IPS-18a (cell line): ENCODE data around the gene TSEN2.
A peak's percentile ranks its signal among the peaks of the same experiment; 100 is the strongest.
"Not testable (repeated sequence)": the region's sequence is repeated elsewhere in the genome, so short reads cannot be mapped to it uniquely, and the experiment has no call there.

Experiments
- H3K27ac ChIP-seq: one replicate; pipeline ENCODE4 v1.5.1; 2013; ENCODE audit warnings: low read length
- H3K27me3 ChIP-seq: one replicate; pipeline ENCODE4 v1.6.1; 2013; ENCODE audit warnings: mild to moderate bottlenecking, low read length; ENCODE audit not compliant: control insufficient read depth, insufficient read depth
- H3K36me3 ChIP-seq: one replicate; pipeline ENCODE4 v1.6.1; 2013; ENCODE audit warnings: low read depth, low read length; ENCODE audit not compliant: control insufficient read depth
- H3K4me1 ChIP-seq: one replicate; pipeline ENCODE4 v1.6.1; 2013; ENCODE audit warnings: low read depth, low read length; ENCODE audit not compliant: control insufficient read depth
- H3K4me3 ChIP-seq: one replicate; pipeline ENCODE4 v1.5.1; 2013; ENCODE audit warnings: low read length
- H3K9ac ChIP-seq: one replicate; pipeline ENCODE4 v1.6.1; 2013; ENCODE audit warnings: mild to moderate bottlenecking, low read length, moderate library complexity
- H3K9me3 ChIP-seq: one replicate; pipeline ENCODE4 v1.6.1; 2013; ENCODE audit warnings: low read depth, low read length; ENCODE audit not compliant: control insufficient read depth

Gene TSEN2

GRCh38 chr3:12478326-12478725, 6.0 kb upstream of the TSEN2 start:
- Histone ChIP-seq H3K36me3 (no peaks in the 10 kb centered on the region), H3K4me1 (peaks cover 2% of the 10 kb centered on the region), H3K27ac (no peak overlapping the region), H3K9me3 (no peaks in the 10 kb centered on the region), H3K4me3 (no peak overlapping the region), H3K27me3 (no peaks in the 10 kb centered on the region), H3K9ac (no peak overlapping the region)

GRCh38 chr3:12479198-12479597, 5.1 kb upstream of the TSEN2 start:
- not testable (repeated sequence) for H3K36me3 ChIP-seq, H3K27me3 ChIP-seq, H3K9me3 ChIP-seq, H3K4me1 ChIP-seq, H3K27ac ChIP-seq, H3K4me3 ChIP-seq, H3K9ac ChIP-seq

- Histone ChIP-seq H3K9me3 (no peaks in the 10 kb centered on the region), H3K27me3 (no peaks in the 10 kb centered on the region), H3K4me3 (no peak overlapping the region), H3K27ac (no peak overlapping the region), H3K4me1 (peaks cover 5% of the 10 kb centered on the region), H3K36me3 (no peaks in the 10 kb centered on the region), H3K9ac (no peak overlapping the region)
These were observed 4.3 kb upstream of the TSEN2 start for GRCh38 chr3:12479919-12480427.

GRCh38 chr3:12483410-12483809, 870 bp upstream of the TSEN2 start:
- peak overlapping the region; percentile 85 for H3K4me3 ChIP-seq
- H3K4me1 ChIP-seq, result peaks cover 10% of the 10 kb centered on the region
- peak overlapping the region; percentile 92 for H3K9ac ChIP-seq
- H3K27ac ChIP-seq, result no peak overlapping the region
- H3K36me3 ChIP-seq, result no peaks in the 10 kb centered on the region
- H3K9me3 ChIP-seq, result no peaks in the 10 kb centered on the region
- no peaks in the 10 kb centered on the region for H3K27me3 ChIP-seq

GRCh38 chr3:12483872-12484197, 445 bp upstream of the TSEN2 start:
- no peak overlapping the region for H3K27ac ChIP-seq
- peaks cover 10% of the 10 kb centered on the region for H3K4me1 ChIP-seq
- no peaks in the 10 kb centered on the region for H3K9me3 ChIP-seq

GRCh38 chr3:12484983-12485327, 675 bp downstream of the TSEN2 start:
- H3K27ac ChIP-seq, result peak overlapping the region; percentile 55
- peak overlapping the region; percentile 85 for H3K4me3 ChIP-seq
- H3K27me3 ChIP-seq, result no peaks in the 10 kb centered on the region
- peak overlapping the region; percentile 92 for H3K9ac ChIP-seq
- H3K4me1 ChIP-seq, result peaks cover 10% of the 10 kb centered on the region
- peaks cover 6% of the 10 kb centered on the region for H3K36me3 ChIP-seq
- no peaks in the 10 kb centered on the region for H3K9me3 ChIP-seq

More at GRCh38 chr3:12483872-12484197, 445 bp upstream of the TSEN2 start:
- H3K27me3 ChIP-seq, result no peaks in the 10 kb centered on the region
- H3K4me3 ChIP-seq, result peak overlapping the region; percentile 85
- H3K9ac ChIP-seq, result peak overlapping the region; percentile 92
- H3K36me3 ChIP-seq, result no peaks in the 10 kb centered on the region

GRCh38 chr3:12486001-12486400, 1.7 kb downstream of the TSEN2 start:
- H3K27me3 ChIP-seq, result no peaks in the 10 kb centered on the region
- peaks cover 10% of the 10 kb centered on the region for H3K4me1 ChIP-seq
- H3K27ac ChIP-seq, result no peak overlapping the region
- H3K4me3 ChIP-seq, result no peak overlapping the region
- H3K9me3 ChIP-seq, result no peaks in the 10 kb centered on the region
- H3K9ac ChIP-seq, result no peak overlapping the region
- H3K36me3 ChIP-seq, result peaks cover 15% of the 10 kb centered on the region

GRCh38 chr3:12486916-12487315, 2.6 kb downstream of the TSEN2 start:
- no peak overlapping the region for H3K9ac ChIP-seq
- H3K27me3 ChIP-seq, result no peaks in the 10 kb centered on the region
- no peak overlapping the region for H3K27ac ChIP-seq
- H3K9me3 ChIP-seq, result no peaks in the 10 kb centered on the region
- H3K4me1 ChIP-seq, result peaks cover 10% of the 10 kb centered on the region
- H3K36me3 ChIP-seq, result peaks cover 22% of the 10 kb centered on the region
- no peak overlapping the region for H3K4me3 ChIP-seq

GRCh38 chr3:12487336-12487735, 3.1 kb downstream of the TSEN2 start:
- Histone ChIP-seq H3K4me1 (peaks cover 10% of the 10 kb centered on the region), H3K36me3 (peaks cover 26% of the 10 kb centered on the region), H3K9ac (no peak overlapping the region), H3K9me3 (no peaks in the 10 kb centered on the region), H3K27me3 (no peaks in the 10 kb centered on the region), H3K4me3 (no peak overlapping the region), H3K27ac (no peak overlapping the region)

- Histone ChIP-seq H3K4me3 (no peak overlapping the region), H3K9ac (no peak overlapping the region), H3K27ac (no peak overlapping the region), H3K27me3 (no peaks in the 10 kb centered on the region), H3K36me3 (peaks cover 30% of the 10 kb centered on the region), H3K9me3 (no peaks in the 10 kb centered on the region), H3K4me1 (peaks cover 10% of the 10 kb centered on the region)
These were observed 3.5 kb downstream of the TSEN2 start for GRCh38 chr3:12487786-12488185.

- no peaks in the 10 kb centered on the region for H3K9me3 ChIP-seq
- peaks cover 5% of the 10 kb centered on the region for H3K4me1 ChIP-seq
- H3K27ac ChIP-seq, result no peak overlapping the region
- H3K9ac ChIP-seq, result no peak overlapping the region
- H3K4me3 ChIP-seq, result no peak overlapping the region
- no peaks in the 10 kb centered on the region for H3K27me3 ChIP-seq
- H3K36me3 ChIP-seq, result peaks cover 40% of the 10 kb centered on the region
These were observed 5.1 kb downstream of the TSEN2 start for GRCh38 chr3:12489368-12489767.

GRCh38 chr3:12489832-12490231, 5.6 kb downstream of the TSEN2 start:
- H3K4me1 ChIP-seq, result peaks cover 5% of the 10 kb centered on the region
- H3K27me3 ChIP-seq, result no peaks in the 10 kb centered on the region
- H3K9ac ChIP-seq, result no peak overlapping the region
- no peak overlapping the region for H3K27ac ChIP-seq
- H3K4me3 ChIP-seq, result no peak overlapping the region
- peaks cover 42% of the 10 kb centered on the region for H3K36me3 ChIP-seq
- no peaks in the 10 kb centered on the region for H3K9me3 ChIP-seq
